HepG2 (cell line): Measurements from ENCODE around the gene NUDT3. TPM values are rescaled to one million over a fixed set of nuclear protein-coding genes. Genes with fewer than 3 reads are reported as not detected.

Experiments
- ATAC-seq: fragments of 200-7000 bp; cut with Tn5 transposase; 3 replicates; pipeline ENCODE4 v1.9.1; 2020; ENCODE audit warnings: mild to moderate bottlenecking, moderate library complexity
- BruUV-seq: library from RNA; stranded (reverse); fragments of 400-500 nt; replicated peaks from 2 replicates; lab custom pipeline; 2021; lab: Mats Ljungman, UMichigan
- CTCF ChIA-PET: fragments of 300-600 bp; formaldehyde crosslinking; extraction: SDS; loops from one replicate; lab custom pipeline; 2021; ENCODE audit warnings: low total read pairs, inconsistent platforms, low intra/inter-chr PET ratio; lab: Yijun Ruan, JAX
- POLR2A ChIA-PET: fragments of 350-600 bp; sonication (Branson Sonifier 250); formaldehyde crosslinking; loops from one replicate; lab custom pipeline; 2020; ENCODE audit warnings: antibody characterized with exemption, inconsistent platforms; lab: Yijun Ruan, JAX
- DNase-seq: peaks from one replicate; pipeline ENCODE4 v3.0.0-alpha.2; 2015; ENCODE audit warnings: low spot score
- FAIRE-seq: peaks from 3 replicates; lab custom pipeline; 2011; peaks lifted over from hg19 to GRCh38; lab: Jason Lieb, UNC
- H2AFZ ChIP-seq: one replicate; pipeline ENCODE4 v1.6.1; 2011; ENCODE audit warnings: low read length, inconsistent platforms
- H3K27ac ChIP-seq: fragments of 300-600 bp; 3 replicates; pipeline ENCODE4 v1.8.0; 2011; ENCODE audit warnings: mixed run types, mild to moderate bottlenecking, mixed read lengths, low read length, inconsistent platforms; ENCODE audit not compliant: insufficient read depth; ENCODE audit errors: extremely low read length
- H3K27me3 ChIP-seq, 2 experiments: fragments of 200-600 bp in 1 of 2; 2 replicates in 1 of 2; 3 replicates in 1 of 2; pipeline versions ENCODE4 v1.6.0 to v1.8.0; 2011; ENCODE audit warnings: low read length in 2 of 2, mild to moderate bottlenecking in 2 of 2, moderate library complexity in 2 of 2, inconsistent platforms in 1 of 2; ENCODE audit not compliant: insufficient read depth in 2 of 2, control insufficient read depth in 1 of 2
- H3K36me3 ChIP-seq, 2 experiments: fragments of 200-600 bp in 1 of 2; replicated peaks in 1 of 2; 2 replicates in 1 of 2; 3 replicates in 1 of 2; pipeline versions ENCODE4 v1.5.1 to v1.8.0; 2011; ENCODE audit warnings: low read length in 2 of 2, inconsistent platforms in 1 of 2; ENCODE audit not compliant: insufficient read depth in 2 of 2, control insufficient read depth in 1 of 2
- H3K4me1 ChIP-seq: 2 replicates; pipeline ENCODE4 v1.5.1; 2012; ENCODE audit warnings: low read length, inconsistent platforms; ENCODE audit not compliant: insufficient read depth
- H3K4me2 ChIP-seq: 2 replicates; pipeline ENCODE4 v1.6.0; 2011; ENCODE audit warnings: low read depth, low read length, inconsistent platforms
- H3K4me3 ChIP-seq, 3 experiments: fragments of 200-600 bp in 1 of 3; sonication (generic), shearing (Covaris generic) in 1 of 3; replicated peaks in 1 of 3; 2 replicates each; pipeline ENCODE4 v1.5.1; 2011 to 2016; ENCODE audit warnings: low read length in 3 of 3, inconsistent platforms in 2 of 3, low read depth in 2 of 3, mild to moderate bottlenecking in 2 of 3, control low read depth in 1 of 3, mixed read lengths in 1 of 3; ENCODE audit not compliant: insufficient read depth in 1 of 3
- H3K79me2 ChIP-seq: one replicate; pipeline ENCODE4 v1.6.1; 2011; ENCODE audit warnings: low read length, inconsistent platforms; ENCODE audit not compliant: insufficient read depth
- H3K9ac ChIP-seq: 2 replicates; pipeline ENCODE4 v1.6.0; 2011; ENCODE audit warnings: mild to moderate bottlenecking, low read depth, low read length, inconsistent platforms; ENCODE audit not compliant: insufficient read depth
- H3K9me3 ChIP-seq: 2 replicates; pipeline ENCODE4 v1.5.1; 2012; ENCODE audit warnings: mild to moderate bottlenecking, low read length
- H4K20me1 ChIP-seq: 2 replicates; pipeline ENCODE4 v1.6.0; 2011; ENCODE audit warnings: inconsistent platforms, mild to moderate bottlenecking, low read length, moderate library complexity; ENCODE audit not compliant: insufficient read depth
- ARNT2 ChIP-seq: sonication (generic); formaldehyde crosslinking; IDR thresholded peaks from 2 replicates; pipeline ENCODE4 v1.8.0; 2022; ENCODE audit warnings: mild to moderate bottlenecking, low read depth, missing genetic modification reagents, moderate library complexity
- CSRNP2 ChIP-seq: sonication (generic); formaldehyde crosslinking; conservative IDR thresholded peaks from 2 replicates; pipeline ENCODE4 v1.8.0; 2022; ENCODE audit warnings: low read depth, missing genetic modification reagents
- NFATC3 ChIP-seq: sonication (generic); formaldehyde crosslinking; IDR thresholded peaks from 2 replicates; pipeline ENCODE4 v1.5.1; 2020; ENCODE audit warnings: mild to moderate bottlenecking, missing genetic modification reagents
- NFIC ChIP-seq: IDR thresholded peaks from 2 replicates; pipeline ENCODE4 v1.6.1; 2012; ENCODE audit warnings: mild to moderate bottlenecking, low read length, inconsistent platforms
- NFRKB ChIP-seq: fragments of 450-650 bp; IDR thresholded peaks from 2 replicates; pipeline ENCODE4 v1.6.1; 2017
- PAF1 ChIP-seq: IDR thresholded peaks from 2 replicates; pipeline ENCODE4 v1.6.1; 2016; ENCODE audit warnings: missing genetic modification reagents, missing compliant biosample characterization
- PITX1 ChIP-seq: sonication (generic); formaldehyde crosslinking; IDR thresholded peaks from 2 replicates; pipeline ENCODE4 v1.5.1; 2020; ENCODE audit warnings: mild to moderate bottlenecking, missing genetic modification reagents
- SRF ChIP-seq: IDR thresholded peaks from 2 replicates; pipeline ENCODE4 v1.6.1; 2011; ENCODE audit warnings: mild to moderate bottlenecking, low read depth, low read length, moderate library complexity
- TIGD3 ChIP-seq: sonication (generic); formaldehyde crosslinking; IDR thresholded peaks from 2 replicates; pipeline ENCODE4 v1.5.1; 2020; ENCODE audit warnings: mild to moderate bottlenecking, missing genetic modification reagents, borderline replicate concordance
- YEATS2 ChIP-seq: sonication (generic); formaldehyde crosslinking; IDR thresholded peaks from 2 replicates; pipeline ENCODE4 v1.4.0; 2020; ENCODE audit warnings: missing genetic modification reagents, borderline replicate concordance
- ZMAT5 ChIP-seq: sonication (generic); formaldehyde crosslinking; IDR thresholded peaks from 2 replicates; pipeline ENCODE4 v1.5.0; 2020; ENCODE audit warnings: mild to moderate bottlenecking, low read depth, missing genetic modification reagents, borderline replicate concordance
- ZNF263 ChIP-seq: sonication (generic); formaldehyde crosslinking; IDR thresholded peaks from 2 replicates; pipeline ENCODE4 v1.4.0; 2020; ENCODE audit warnings: missing genetic modification reagents
- ZNF816 ChIP-seq: sonication (generic); formaldehyde crosslinking; IDR thresholded peaks from 2 replicates; pipeline ENCODE4 v1.8.0; 2022; ENCODE audit warnings: missing genetic modification reagents, mild to moderate bottlenecking, borderline replicate concordance
- ZNF879 ChIP-seq: sonication (generic); formaldehyde crosslinking; IDR thresholded peaks from 2 replicates; pipeline ENCODE4 v1.8.1; 2023; ENCODE audit warnings: missing genetic modification reagents
- ZSCAN9 ChIP-seq: IDR thresholded peaks from 2 replicates; pipeline ENCODE4 v1.6.1; 2016; ENCODE audit warnings: borderline replicate concordance
- WGBS: methylation state at CpG from one replicate; pipeline ENCODE4 v1.1.6; 2017; ENCODE audit warnings: low lambda C conversion rate; 5-methylcytosine and 5-hydroxymethylcytosine counted together
- in situ Hi-C: cut with HindIII; loops from 2 replicates; pipeline ENCODE4 v1.10.0; 2017; ENCODE audit warnings: low pct_unique_long_range_greater_than_20kb; ENCODE audit not compliant: extremely low pct_ligation_motif_present
- intact Hi-C: fragments of 100-400 bp; cut with micrococcal nuclease; formaldehyde crosslinking; loops from one replicate; pipeline ENCODE4 v1.10.0; 2022; ENCODE audit not compliant: unreplicated experiment
- polyA plus RNA-seq, 8 experiments: library from polyadenylated mRNA; depleted of rRNA in 3 of 8; stranded (reverse) in 7 of 8; unstranded in 1 of 8; fragments of >200 nt; fragmentation: Illumina TruSeq in 4 of 8; extraction: Trizol in 4 of 8; gene quantifications; 2 replicates each; pipeline versions ENCODE4 v1.2.1 to v1.2.3, GENCODE V29; 2011 to 2016; ENCODE audit warnings: low read depth in 4 of 8, missing spikeins in 1 of 8, mixed read lengths in 1 of 8; ENCODE audit not compliant: insufficient read depth in 1 of 8
- total RNA-seq, 5 experiments: library from RNA; depleted of rRNA; stranded (reverse); fragments of >200 nt; fragmentation: Illumina TruSeq; extraction: Trizol; gene quantifications; 2 replicates each; pipeline ENCODE4 v1.2.3, GENCODE V29; 2016; ENCODE audit warnings: low read depth in 1 of 5

The NUDT3 gene
- total and polyA plus RNA-seq, 2 of the 13 experiments (the other 11 are each of a cell fraction or from before 2014, with no cell fraction given) = 20.2 to 20.6 TPM

- Histone ChIP-seq H3K27ac (no peak overlapping the region), H3K9ac (no peak overlapping the region), H3K9me3 (no peaks in the 10 kb centered on the region), H3K4me2 (no peak overlapping the region), H3K4me3 (no peak overlapping the region), H3K27me3 (no peaks in the 10 kb centered on the region; a peak in 1 of 5 replicates), H4K20me1 (peaks cover 29% of the 10 kb centered on the region), H2AFZ (no peak overlapping the region), H3K36me3 (peaks cover 0 to 3% of the 10 kb centered on the region in 2 experiments; a peak in 2 of 5 replicates), H3K4me1 (peaks cover 65% of the 10 kb centered on the region), H3K79me2 (peaks cover 81% of the 10 kb centered on the region)
- ChIA-PET POLR2A (interaction anchor here (0.6 kb wide), 1 partner anchor 548 kb away, joined by 3 read pairs; no protein-coding TSS in a partner anchor), CTCF (no interaction called here)
- intact Hi-C loops (no loop called here), in situ Hi-C loops (no loop called here)
- DNase-seq = no peak
- TF ChIP-seq PAF1 (CRISPR knock-in tag) = no peak
- TF ChIP-seq ZNF879 (CRISPR knock-in tag) = no peak
- TF ChIP-seq CSRNP2 (CRISPR knock-in tag) = no peak
- TF ChIP-seq ZNF263 (CRISPR knock-in tag) = no peak
- no peak for TF ChIP-seq ARNT2 (CRISPR knock-in tag)
- no peak for TF ChIP-seq NFRKB
- no peak for TF ChIP-seq ZSCAN9 (CRISPR knock-in tag)
- TF ChIP-seq SRF = no peak
- no peak for TF ChIP-seq YEATS2 (CRISPR knock-in tag)
- no peak for TF ChIP-seq NFATC3
- no peak for TF ChIP-seq NFIC
- TF ChIP-seq ZNF816 (CRISPR knock-in tag) = no peak
- TF ChIP-seq PITX1 (CRISPR knock-in tag) = no peak
- no peak for TF ChIP-seq TIGD3 (CRISPR knock-in tag)
- TF ChIP-seq ZMAT5 (CRISPR knock-in tag) = no peak
- no peak for ATAC-seq
- TSS peak; percentile 17 for BruUV-seq
- 100% methylated on average over 3 of the region's 3 CpGs for WGBS
- FAIRE-seq = no peak
Measured at GRCh38 chr6:34389034-34389433, 3.4 kb downstream of the NUDT3 start.
